Measurements from ENCODE around the gene LRRC8D.

The LRRC8D gene

GRCh38 chr1:89834083-89834704, 13.4 kb downstream of the LRRC8D start:
- no peaks in the 10 kb centered on the region for H3K27me3 Mint-ChIP-seq (ENCODE audit: low read depth, poor library complexity)
- no peak overlapping the region for H3K27ac Mint-ChIP-seq
- H3K36me3 Mint-ChIP-seq (ENCODE audit: low read depth), result no peaks in the 10 kb centered on the region
- no peak for TF ChIP-seq CTCF (IDR thresholded peaks at IDR 0.05)
- H3K4me3 Mint-ChIP-seq, result no peak overlapping the region
- peaks cover 70% of the 10 kb centered on the region for H3K4me1 Mint-ChIP-seq
- H3K9me3 Mint-ChIP-seq, result no peaks in the 10 kb centered on the region
- no peak for DNase-seq

- TF ChIP-seq CTCF (IDR thresholded peaks at IDR 0.05), result no peak
- Mint-ChIP-seq H3K36me3 (ENCODE audit: low read depth) (peaks cover 4% of the 10 kb centered on the region), H3K9me3 (no peaks in the 10 kb centered on the region), H3K27ac (peak overlapping the region; percentile 19), H3K4me3 (peak overlapping the region; percentile 7), H3K27me3 (ENCODE audit: low read depth, poor library complexity) (no peaks in the 10 kb centered on the region), H3K4me1 (peaks cover 72% of the 10 kb centered on the region)
- no peak for DNase-seq
Observed at GRCh38 chr1:89836252-89837035, 15.6 kb downstream of the LRRC8D start.

- Mint-ChIP-seq H3K36me3 (ENCODE audit: low read depth) (peaks cover 4% of the 10 kb centered on the region), H3K27ac (peak overlapping the region; percentile 25), H3K27me3 (ENCODE audit: low read depth, poor library complexity) (no peaks in the 10 kb centered on the region), H3K4me1 (peaks cover 68% of the 10 kb centered on the region), H3K4me3 (peak overlapping the region; percentile 40), H3K9me3 (no peaks in the 10 kb centered on the region)
- no peak for DNase-seq
- TF ChIP-seq CTCF (IDR thresholded peaks at IDR 0.05), result no peak
Observed at GRCh38 chr1:89837036-89837481, 16.2 kb downstream of the LRRC8D start.

GRCh38 chr1:89837510-89837909, 16.7 kb downstream of the LRRC8D start:
- DNase-seq, result no peak
- peak overlapping the region; percentile 25 for H3K27ac Mint-ChIP-seq
- no peaks in the 10 kb centered on the region for H3K27me3 Mint-ChIP-seq (ENCODE audit: low read depth, poor library complexity)
- peaks cover 68% of the 10 kb centered on the region for H3K4me1 Mint-ChIP-seq
- no peak for TF ChIP-seq CTCF (IDR thresholded peaks at IDR 0.05)
- H3K9me3 Mint-ChIP-seq, result no peaks in the 10 kb centered on the region
- H3K4me3 Mint-ChIP-seq, result peak overlapping the region; percentile 40
- peaks cover 4% of the 10 kb centered on the region for H3K36me3 Mint-ChIP-seq (ENCODE audit: low read depth)

GRCh38 chr1:89839516-89839915, 18.7 kb downstream of the LRRC8D start:
- no peak overlapping the region for H3K27ac Mint-ChIP-seq
- H3K4me1 Mint-ChIP-seq, result peaks cover 70% of the 10 kb centered on the region

More at GRCh38 chr1:89839516-89839915, 18.7 kb downstream of the LRRC8D start:
- H3K4me3 Mint-ChIP-seq, result no peak overlapping the region
- no peaks in the 10 kb centered on the region for H3K27me3 Mint-ChIP-seq (ENCODE audit: low read depth, poor library complexity)
- DNase-seq, result no peak
- H3K9me3 Mint-ChIP-seq, result no peaks in the 10 kb centered on the region
- TF ChIP-seq CTCF (IDR thresholded peaks at IDR 0.05), result no peak
- H3K36me3 Mint-ChIP-seq (ENCODE audit: low read depth), result peaks cover 9% of the 10 kb centered on the region
